ENCODE data around the gene MAGOH. TPM values are rescaled to one million over a fixed set of nuclear protein-coding genes. Genes with fewer than 3 reads are reported as not detected.

The MAGOH gene
- polyA plus RNA-seq, 1 donor (not counting 4 experiments of a cell fraction or from before 2014, with no cell fraction given) = 104 TPM

- H4K20me1 ChIP-seq (ENCODE audit: control insufficient read depth, extremely low read depth, insufficient read depth, low read length) = no peaks in the 10 kb centered on the region
- peaks cover 37 to 52% of the 10 kb centered on the region in 2 experiments for H3K36me3 ChIP-seq (ENCODE audit: control insufficient read depth in 2 of 2, extremely low read depth in 1 of 2, insufficient read depth in 2 of 2, low read length in 2 of 2)
- H3K9me3 ChIP-seq (ENCODE audit: control insufficient read depth, low read depth, low read length) = no peaks in the 10 kb centered on the region
- no peaks in the 10 kb centered on the region for H3K27me3 ChIP-seq (ENCODE audit: control insufficient read depth, extremely low read depth, insufficient read depth, low read length)
- no peaks in the 10 kb centered on the region for H3K9me1 ChIP-seq (ENCODE audit: control insufficient read depth, extremely low read depth, insufficient read depth, low read length)
- H3K79me2 ChIP-seq (ENCODE audit: control insufficient read depth, insufficient read depth, low read length) = no peaks in the 10 kb centered on the region
- TF ChIP-seq CTCF (optimal IDR thresholded peaks at IDR 0.05 in 1 of 3, IDR thresholded peaks at IDR 0.05 in 1 of 3, conservative IDR thresholded peaks at IDR 0.05 in 1 of 3; ENCODE audit: extremely low read depth in 1 of 3, insufficient read depth in 2 of 3, low read length in 3 of 3) (no peak), EZH2 (IDR thresholded peaks at IDR 0.05; ENCODE audit: low read length) (no peak)
- H3K4me1 ChIP-seq (ENCODE audit: control insufficient read depth, extremely low read depth, insufficient read depth, low read length) = no peaks in the 10 kb centered on the region
- H2AFZ ChIP-seq (ENCODE audit: control insufficient read depth, low read length) = no peak overlapping the region
- H3K9ac ChIP-seq (ENCODE audit: control insufficient read depth, extremely low read depth, insufficient read depth, low read length) = no peak overlapping the region
- H3K27ac ChIP-seq (ENCODE audit: control insufficient read depth, insufficient read depth, low read length) = no peak overlapping the region
- dilution Hi-C loops (cut with MboI; ENCODE audit: extremely low pct_ligation_motif_present, low sequenced_read_pairs) = no loop called here
- FAIRE-seq (no peak), DNase-seq (ENCODE audit: low read depth, low spot score) (no peak)
- no peak overlapping the region for H3K4me3 ChIP-seq (ENCODE audit: control insufficient read depth in 2 of 3, extremely low read depth in 1 of 3, insufficient read depth in 2 of 3, low read depth in 1 of 3, low read length in 3 of 3)
- H3K4me2 ChIP-seq (ENCODE audit: control insufficient read depth, extremely low read depth, insufficient read depth, low read depth, low read length) = no peak overlapping the region
Measured at GRCh38 chr1:53259932-53260331, 21.6 kb upstream of the MAGOH start.

- no peaks in the 10 kb centered on the region for H4K20me1 ChIP-seq (ENCODE audit: control insufficient read depth, extremely low read depth, insufficient read depth, low read length)
- H3K79me2 ChIP-seq (ENCODE audit: control insufficient read depth, insufficient read depth, low read length) = no peaks in the 10 kb centered on the region
- H3K9me3 ChIP-seq (ENCODE audit: control insufficient read depth, low read depth, low read length) = no peaks in the 10 kb centered on the region
- no peak overlapping the region for H3K9ac ChIP-seq (ENCODE audit: control insufficient read depth, extremely low read depth, insufficient read depth, low read length)
- H3K27ac ChIP-seq (ENCODE audit: control insufficient read depth, insufficient read depth, low read length) = no peak overlapping the region
- no peaks in the 10 kb centered on the region for H3K4me1 ChIP-seq (ENCODE audit: control insufficient read depth, extremely low read depth, insufficient read depth, low read length)
- H3K9me1 ChIP-seq (ENCODE audit: control insufficient read depth, extremely low read depth, insufficient read depth, low read length) = no peaks in the 10 kb centered on the region
- H3K27me3 ChIP-seq (ENCODE audit: control insufficient read depth, extremely low read depth, insufficient read depth, low read length) = no peaks in the 10 kb centered on the region
- FAIRE-seq (no peak), DNase-seq (ENCODE audit: low read depth, low spot score) (no peak)
- H3K4me3 ChIP-seq (ENCODE audit: control insufficient read depth in 2 of 3, extremely low read depth in 1 of 3, insufficient read depth in 2 of 3, low read depth in 1 of 3, low read length in 3 of 3) = no peak overlapping the region
- dilution Hi-C loops (cut with MboI; ENCODE audit: extremely low pct_ligation_motif_present, low sequenced_read_pairs) = no loop called here
- H3K36me3 ChIP-seq (ENCODE audit: control insufficient read depth in 2 of 2, extremely low read depth in 1 of 2, insufficient read depth in 2 of 2, low read length in 2 of 2) = peaks cover 29 to 56% of the 10 kb centered on the region in 2 experiments
- TF ChIP-seq EZH2 (IDR thresholded peaks at IDR 0.05; ENCODE audit: low read length) = no peak
- no peak for TF ChIP-seq CTCF (optimal IDR thresholded peaks at IDR 0.05 in 1 of 3, IDR thresholded peaks at IDR 0.05 in 1 of 3, conservative IDR thresholded peaks at IDR 0.05 in 1 of 3; ENCODE audit: extremely low read depth in 1 of 3, insufficient read depth in 2 of 3, low read length in 3 of 3)
- no peak overlapping the region for H2AFZ ChIP-seq (ENCODE audit: control insufficient read depth, low read length)
- no peak overlapping the region for H3K4me2 ChIP-seq (ENCODE audit: control insufficient read depth, extremely low read depth, insufficient read depth, low read depth, low read length)
Measured at GRCh38 chr1:53258216-53258615, 19.9 kb upstream of the MAGOH start.
